ENCODE measurements around the gene CKAP2L.

- TF ChIP-seq CTCF (IDR thresholded peaks at IDR 0.05; ENCODE audit: insufficient read depth, low read depth, low read length) (no peak), EZH2 (IDR thresholded peaks at IDR 0.05; ENCODE audit: insufficient read depth, low read length) (no peak)
Measured at GRCh38 chr2:112811276-112811831, 46.9 kb upstream of the CKAP2L start.

All from astrocyte (in vitro differentiated cells and primary cell).